Measurements from ENCODE around the gene PDE9A. TPM values are rescaled to one million over a fixed set of nuclear protein-coding genes. Genes with fewer than 3 reads are reported as not detected.
A peak's percentile ranks its signal among the peaks of the same experiment; 100 is the strongest.

Gene PDE9A
- total and polyA plus RNA-seq, 4 experiments from 2014 or later: 2.2 to 9.2 (median 5.3) TPM

GRCh38 chr21:42671778-42672593 is 18.6 kb downstream of the PDE9A start:
- Histone ChIP-seq H3K27ac (ENCODE audit: low read depth, low read length) (no peak overlapping the region), H3K36me3 (ENCODE audit: insufficient read depth, low read length) (no peaks in the 10 kb centered on the region), H3K9me3 (ENCODE audit: control insufficient read depth in 1 of 2, low read length in 2 of 2) (no peaks in the 10 kb centered on the region), H3K4me1 (ENCODE audit: insufficient read depth, low read length) (peaks cover 10% of the 10 kb centered on the region), H3K4me3 (ENCODE audit: low read length in 2 of 2) (no peak overlapping the region), H3K27me3 (ENCODE audit: insufficient read depth, low read length) (no peaks in the 10 kb centered on the region)
- ChIA-PET CTCF (ENCODE audit: partially characterized antibody) (no interaction called here), POLR2A (ENCODE audit: partially characterized antibody) (no interaction called here)
- Mint-ChIP-seq H3K4me3 (no peak overlapping the region), H3K27ac (no peak overlapping the region), H3K27me3 (no peaks in the 10 kb centered on the region), H3K4me1 (peaks cover 0 to 5% (median 0%) of the 10 kb centered on the region in 4 donors), H3K9me3 (no peaks in the 10 kb centered on the region), H3K36me3 (no peaks in the 10 kb centered on the region)
- intact Hi-C loops (cut with micrococcal nuclease): no loop called here
- DNase-seq: no peak

- DNase-seq: no peak
- no peaks in the 10 kb centered on the region for H3K36me3 ChIP-seq (ENCODE audit: insufficient read depth, low read length)
- POLR2A ChIA-PET (ENCODE audit: partially characterized antibody): no interaction called here
- no peak overlapping the region for H3K4me3 Mint-ChIP-seq
- H3K27ac Mint-ChIP-seq: peak overlapping the region in 1 of 7 donors; percentile 18
- no peak overlapping the region for H3K27ac ChIP-seq (ENCODE audit: low read depth, low read length)
- peaks cover 10% of the 10 kb centered on the region for H3K4me1 ChIP-seq (ENCODE audit: insufficient read depth, low read length)
- no peaks in the 10 kb centered on the region for H3K27me3 ChIP-seq (ENCODE audit: insufficient read depth, low read length)
- no peaks in the 10 kb centered on the region for H3K9me3 ChIP-seq (ENCODE audit: control insufficient read depth in 1 of 2, low read length in 2 of 2)
- H3K9me3 Mint-ChIP-seq: no peaks in the 10 kb centered on the region
- CTCF ChIA-PET (ENCODE audit: partially characterized antibody): no interaction called here
- no peaks in the 10 kb centered on the region for H3K27me3 Mint-ChIP-seq
- intact Hi-C loops (cut with micrococcal nuclease): no loop called here
- H3K4me1 Mint-ChIP-seq: peaks cover 0 to 5% (median 3%) of the 10 kb centered on the region in 4 donors
- no peaks in the 10 kb centered on the region for H3K36me3 Mint-ChIP-seq
- H3K4me3 ChIP-seq (ENCODE audit: low read length in 2 of 2): no peak overlapping the region
These were observed 19.5 kb downstream of the PDE9A start for GRCh38 chr21:42672699-42673458.

- H3K9me3 ChIP-seq (ENCODE audit: control insufficient read depth in 1 of 2, low read length in 2 of 2): no peaks in the 10 kb centered on the region
- Mint-ChIP-seq H3K4me1 (peaks cover 3 to 12% (median 7%) of the 10 kb centered on the region in 4 donors), H3K9me3 (no peaks in the 10 kb centered on the region), H3K27me3 (no peaks in the 10 kb centered on the region), H3K4me3 (no peak overlapping the region), H3K36me3 (no peaks in the 10 kb centered on the region), H3K27ac (no peak overlapping the region)
- no peak overlapping the region for H3K27ac ChIP-seq (ENCODE audit: low read depth, low read length)
- CTCF ChIA-PET (ENCODE audit: partially characterized antibody): no interaction called here
- peaks cover 10% of the 10 kb centered on the region for H3K4me1 ChIP-seq (ENCODE audit: insufficient read depth, low read length)
- no peaks in the 10 kb centered on the region for H3K27me3 ChIP-seq (ENCODE audit: insufficient read depth, low read length)
- H3K4me3 ChIP-seq (ENCODE audit: low read length in 2 of 2): no peak overlapping the region
- intact Hi-C loops (cut with micrococcal nuclease): no loop called here
- no peaks in the 10 kb centered on the region for H3K36me3 ChIP-seq (ENCODE audit: insufficient read depth, low read length)
- DNase-seq: no peak
- POLR2A ChIA-PET (ENCODE audit: partially characterized antibody): no interaction called here
These were observed 20.4 kb downstream of the PDE9A start for GRCh38 chr21:42673633-42674328.

- ChIA-PET POLR2A (ENCODE audit: partially characterized antibody) (no interaction called here), CTCF (ENCODE audit: partially characterized antibody) (interaction anchor here (1.2 kb wide), 1 partner anchor 9 kb away, joined by 3 read pairs; no protein-coding TSS in a partner anchor)
- no peaks in the 10 kb centered on the region for H3K36me3 Mint-ChIP-seq
- Histone ChIP-seq H3K9me3 (ENCODE audit: control insufficient read depth in 1 of 2, low read length in 2 of 2) (no peaks in the 10 kb centered on the region), H3K27me3 (ENCODE audit: insufficient read depth, low read length) (no peaks in the 10 kb centered on the region), H3K27ac (ENCODE audit: low read depth, low read length) (no peak overlapping the region), H3K36me3 (ENCODE audit: insufficient read depth, low read length) (no peaks in the 10 kb centered on the region), H3K4me1 (ENCODE audit: insufficient read depth, low read length) (peaks cover 10% of the 10 kb centered on the region), H3K4me3 (ENCODE audit: low read length in 2 of 2) (no peak overlapping the region)
- peak overlapping the region in 1 of 7 donors; percentile 20 for H3K27ac Mint-ChIP-seq
- intact Hi-C loops (cut with micrococcal nuclease): no loop called here
- no peak for DNase-seq
- H3K9me3 Mint-ChIP-seq: no peaks in the 10 kb centered on the region
- no peak overlapping the region for H3K4me3 Mint-ChIP-seq
- H3K4me1 Mint-ChIP-seq: peaks cover 3 to 12% (median 7%) of the 10 kb centered on the region in 4 donors
- no peaks in the 10 kb centered on the region for H3K27me3 Mint-ChIP-seq
These were observed 21.0 kb downstream of the PDE9A start for GRCh38 chr21:42674351-42674940.

- POLR2A ChIA-PET (ENCODE audit: partially characterized antibody): no interaction called here
- no peak overlapping the region for H3K4me3 Mint-ChIP-seq
- DNase-seq: no peak
- H3K36me3 Mint-ChIP-seq: no peaks in the 10 kb centered on the region
- H3K4me3 ChIP-seq (ENCODE audit: low read length in 2 of 2): no peak overlapping the region
- CTCF ChIA-PET (ENCODE audit: partially characterized antibody): interaction anchor here (1.2 kb wide), 1 partner anchor 8 kb away, joined by 3 read pairs; no protein-coding TSS in a partner anchor
- no peak overlapping the region for H3K27ac ChIP-seq (ENCODE audit: low read depth, low read length)
- no peaks in the 10 kb centered on the region for H3K9me3 Mint-ChIP-seq
- H3K4me1 ChIP-seq (ENCODE audit: insufficient read depth, low read length): peaks cover 10% of the 10 kb centered on the region
- no peaks in the 10 kb centered on the region for H3K36me3 ChIP-seq (ENCODE audit: insufficient read depth, low read length)
- H3K9me3 ChIP-seq (ENCODE audit: control insufficient read depth in 1 of 2, low read length in 2 of 2): no peaks in the 10 kb centered on the region
- H3K4me1 Mint-ChIP-seq: peaks cover 3 to 12% (median 7%) of the 10 kb centered on the region in 4 donors
- no peaks in the 10 kb centered on the region for H3K27me3 ChIP-seq (ENCODE audit: insufficient read depth, low read length)
- no peak overlapping the region for H3K27ac Mint-ChIP-seq
- intact Hi-C loops (cut with micrococcal nuclease): no loop called here
- H3K27me3 Mint-ChIP-seq: no peaks in the 10 kb centered on the region
These were observed 22.0 kb downstream of the PDE9A start for GRCh38 chr21:42675403-42675802.

- no peak overlapping the region for H3K27ac Mint-ChIP-seq
- no peaks in the 10 kb centered on the region for H3K36me3 Mint-ChIP-seq
- CTCF ChIA-PET (ENCODE audit: partially characterized antibody): interaction anchor here (0.9 kb wide), 1 partner anchor 173 kb away, joined by 3 read pairs; no protein-coding TSS in a partner anchor
- no peaks in the 10 kb centered on the region for H3K36me3 ChIP-seq (ENCODE audit: insufficient read depth, low read length)
- H3K9me3 Mint-ChIP-seq: no peaks in the 10 kb centered on the region
- H3K4me1 Mint-ChIP-seq: peaks cover 10 to 25% (median 16%) of the 10 kb centered on the region in 4 donors
- no peaks in the 10 kb centered on the region for H3K9me3 ChIP-seq (ENCODE audit: control insufficient read depth in 1 of 2, low read length in 2 of 2)
- DNase-seq: no peak
- no peak overlapping the region for H3K4me3 Mint-ChIP-seq
- POLR2A ChIA-PET (ENCODE audit: partially characterized antibody): no interaction called here
- no peak overlapping the region for H3K4me3 ChIP-seq (ENCODE audit: low read length in 2 of 2)
- no peak overlapping the region for H3K27ac ChIP-seq (ENCODE audit: low read depth, low read length)
- peaks cover 9% of the 10 kb centered on the region for H3K4me1 ChIP-seq (ENCODE audit: insufficient read depth, low read length)
- H3K27me3 Mint-ChIP-seq: no peaks in the 10 kb centered on the region
- H3K27me3 ChIP-seq (ENCODE audit: insufficient read depth, low read length): no peaks in the 10 kb centered on the region
- intact Hi-C loops (cut with micrococcal nuclease): no loop called here
These were observed 23.4 kb downstream of the PDE9A start for GRCh38 chr21:42676808-42677207.
